AG10803 (cell line): ENCODE results near the gene TJP2.

ENCODE experiments used
- DNase-seq: peaks from one replicate; pipeline ENCODE4 v3.0.0; 2010; ENCODE audit warnings: low read depth
- H3K4me3 ChIP-seq: 2 replicates; pipeline ENCODE4 v1.5.1; 2011; ENCODE audit warnings: mild to moderate bottlenecking, low read length, control low read depth
- TF ChIP-seq, protein P1 (sequence below): conservative IDR thresholded peaks from 2 replicates; pipeline ENCODE4 v1.5.1; 2011; ENCODE audit warnings: mild to moderate bottlenecking, low read length, control low read depth, inconsistent platforms

TJP2 gene

DNA sequence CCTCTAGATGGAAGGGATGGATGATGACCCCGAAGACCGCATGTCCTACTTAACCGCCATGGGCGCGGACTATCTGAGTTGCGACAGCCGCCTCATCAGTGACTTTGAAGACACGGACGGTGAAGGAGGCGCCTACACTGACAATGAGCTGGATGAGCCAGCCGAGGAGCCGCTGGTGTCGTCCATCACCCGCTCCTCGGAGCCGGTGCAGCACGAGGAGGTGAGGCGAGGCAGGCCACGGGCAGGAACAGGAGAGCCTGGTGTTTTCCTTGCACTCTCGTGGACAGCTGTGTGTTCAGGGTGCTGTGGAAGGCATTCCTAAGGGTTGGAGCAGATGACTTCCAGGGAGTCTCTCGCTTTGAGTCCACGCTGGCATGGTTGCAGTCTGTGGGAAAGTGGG lies 73.9 kb downstream of the TJP2 start:
- TF ChIP-seq, protein P1, sequence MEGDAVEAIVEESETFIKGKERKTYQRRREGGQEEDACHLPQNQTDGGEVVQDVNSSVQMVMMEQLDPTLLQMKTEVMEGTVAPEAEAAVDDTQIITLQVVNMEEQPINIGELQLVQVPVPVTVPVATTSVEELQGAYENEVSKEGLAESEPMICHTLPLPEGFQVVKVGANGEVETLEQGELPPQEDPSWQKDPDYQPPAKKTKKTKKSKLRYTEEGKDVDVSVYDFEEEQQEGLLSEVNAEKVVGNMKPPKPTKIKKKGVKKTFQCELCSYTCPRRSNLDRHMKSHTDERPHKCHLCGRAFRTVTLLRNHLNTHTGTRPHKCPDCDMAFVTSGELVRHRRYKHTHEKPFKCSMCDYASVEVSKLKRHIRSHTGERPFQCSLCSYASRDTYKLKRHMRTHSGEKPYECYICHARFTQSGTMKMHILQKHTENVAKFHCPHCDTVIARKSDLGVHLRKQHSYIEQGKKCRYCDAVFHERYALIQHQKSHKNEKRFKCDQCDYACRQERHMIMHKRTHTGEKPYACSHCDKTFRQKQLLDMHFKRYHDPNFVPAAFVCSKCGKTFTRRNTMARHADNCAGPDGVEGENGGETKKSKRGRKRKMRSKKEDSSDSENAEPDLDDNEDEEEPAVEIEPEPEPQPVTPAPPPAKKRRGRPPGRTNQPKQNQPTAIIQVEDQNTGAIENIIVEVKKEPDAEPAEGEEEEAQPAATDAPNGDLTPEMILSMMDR: no peak
- DNase-seq: no peak
- H3K4me3 ChIP-seq: no peak overlapping the region

DNA sequence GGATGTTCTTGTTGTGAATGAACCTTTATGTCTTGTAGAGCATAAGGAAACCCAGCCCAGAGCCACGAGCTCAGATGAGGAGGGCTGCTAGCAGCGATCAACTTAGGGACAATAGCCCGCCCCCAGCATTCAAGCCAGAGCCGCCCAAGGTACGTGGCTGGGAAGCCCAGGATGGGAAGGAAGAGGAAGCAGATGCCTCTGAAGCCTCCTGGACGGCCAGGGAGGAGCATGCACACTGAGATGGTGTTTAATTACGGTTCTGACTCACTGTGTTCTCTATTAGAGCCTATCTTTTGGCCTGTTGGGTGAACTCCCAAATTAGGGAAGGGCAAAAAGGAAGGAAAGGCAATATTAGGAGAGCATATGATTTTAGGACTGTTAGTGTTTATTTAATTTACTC lies 75.3 kb downstream of the TJP2 start:
- no peak overlapping the region for H3K4me3 ChIP-seq
- TF ChIP-seq, protein P1: no peak
- DNase-seq: no peak

- TF ChIP-seq, protein P1: no peak
- DNase-seq: no peak
- H3K4me3 ChIP-seq: no peak overlapping the region
Measured at GRCh38 chr9:69250681-69251080, 76.6 kb downstream of the TJP2 start.

- TF ChIP-seq, protein P1: no peak
- no peak overlapping the region for H3K4me3 ChIP-seq
Measured at GRCh38 chr9:69252436-69252835, 78.4 kb downstream of the TJP2 start.

GRCh38 chr9:69253057-69253456 lies 79.0 kb downstream of the TJP2 start:
- H3K4me3 ChIP-seq: no peak overlapping the region
- DNase-seq: peak; percentile 63

More at GRCh38 chr9:69252436-69252835, 78.4 kb downstream of the TJP2 start:
- DNase-seq: no peak

GRCh38 chr9:69254223-69254622 lies 80.1 kb downstream of the TJP2 start:
- TF ChIP-seq, protein P1: no peak
- DNase-seq: no peak
- H3K4me3 ChIP-seq: no peak overlapping the region

More at GRCh38 chr9:69253057-69253456, 79.0 kb downstream of the TJP2 start:
- TF ChIP-seq, protein P1: no peak

DNA sequence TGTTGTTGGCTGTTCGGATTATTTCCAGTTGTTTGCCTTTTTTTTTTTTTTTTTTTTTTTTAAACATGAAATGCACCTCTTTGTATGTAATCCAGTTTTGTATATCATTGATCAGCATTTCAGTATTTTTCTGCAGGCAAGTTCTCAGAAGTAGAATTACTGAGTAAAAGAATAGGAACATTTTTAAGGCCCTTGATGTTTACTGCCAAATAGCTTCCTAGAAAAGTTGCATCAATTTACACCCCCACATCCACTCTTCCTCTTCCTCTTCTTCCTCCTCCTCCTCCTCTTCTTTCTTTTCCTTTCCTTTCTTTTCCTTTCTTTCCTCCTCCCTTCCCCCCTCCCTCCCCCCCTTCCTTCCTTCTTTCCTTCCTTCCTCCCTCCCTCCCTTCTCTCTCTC lies 81.5 kb downstream of the TJP2 start:
- no peak for DNase-seq

More for the DNA sequence above, 81.5 kb downstream of the TJP2 start:
- no peak overlapping the region for H3K4me3 ChIP-seq
- TF ChIP-seq, protein P1: no peak
